HG03066 (cell line): ENCODE measurements around the gene CCT5.
"Not testable (repeated sequence)": the region's sequence is repeated elsewhere in the genome, so short reads cannot be mapped to it uniquely, and the experiment has no call there.

ENCODE experiments used
- ATAC-seq: cut with Tn5 transposase; IDR thresholded peaks from one replicate; pipeline ENCODE4 v1.9.1; 2021; ENCODE audit warnings: low read depth; ENCODE audit not compliant: unreplicated experiment

Gene CCT5

DNA sequence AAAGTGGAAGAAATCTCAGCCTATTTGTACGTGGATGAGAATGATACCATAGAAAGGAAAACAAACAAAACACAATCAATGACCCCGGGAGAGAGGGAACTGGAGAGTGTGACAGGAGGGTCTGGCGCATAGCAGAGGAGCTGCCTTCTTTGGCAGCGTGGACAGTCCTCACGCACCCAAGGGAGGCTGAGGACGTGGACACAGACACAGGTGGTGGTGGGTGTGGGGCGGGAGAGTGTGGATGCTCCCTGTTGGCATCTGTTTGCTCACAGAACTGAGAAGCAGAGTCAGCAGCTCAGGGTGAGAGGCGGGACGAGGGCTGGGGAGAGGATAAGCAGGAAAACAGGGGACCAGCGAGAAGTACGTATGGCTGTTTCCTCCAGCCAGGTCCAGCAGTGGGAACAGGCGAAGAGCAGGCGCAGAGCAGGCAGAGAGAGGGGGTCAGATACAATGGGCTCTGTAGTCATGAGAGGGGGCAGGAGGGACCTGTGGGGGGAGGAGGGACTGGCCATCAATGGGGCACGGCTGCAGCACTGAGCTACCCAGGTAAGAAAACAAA is 47.6 kb downstream of the CCT5 start:
- no peak for ATAC-seq

DNA sequence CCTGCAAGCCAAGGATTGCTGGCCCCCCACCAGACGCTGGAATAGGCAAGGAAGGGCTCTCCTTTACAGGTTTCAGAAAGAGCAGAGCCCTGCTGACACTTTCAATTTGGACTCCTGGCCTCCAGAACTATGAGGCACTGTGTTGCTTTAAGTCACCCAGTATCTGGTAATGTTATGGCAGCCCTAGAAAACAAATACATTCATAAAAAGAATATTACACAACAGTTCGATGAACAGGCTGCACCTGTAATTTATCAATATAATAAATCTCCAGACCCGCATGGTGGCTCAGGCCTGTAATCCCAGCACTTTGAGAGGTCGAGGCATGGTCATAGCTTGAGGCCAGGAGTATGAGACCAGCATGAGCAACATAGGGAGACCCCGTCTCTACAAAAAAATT is 50.2 kb downstream of the CCT5 start:
- no peak for ATAC-seq

DNA sequence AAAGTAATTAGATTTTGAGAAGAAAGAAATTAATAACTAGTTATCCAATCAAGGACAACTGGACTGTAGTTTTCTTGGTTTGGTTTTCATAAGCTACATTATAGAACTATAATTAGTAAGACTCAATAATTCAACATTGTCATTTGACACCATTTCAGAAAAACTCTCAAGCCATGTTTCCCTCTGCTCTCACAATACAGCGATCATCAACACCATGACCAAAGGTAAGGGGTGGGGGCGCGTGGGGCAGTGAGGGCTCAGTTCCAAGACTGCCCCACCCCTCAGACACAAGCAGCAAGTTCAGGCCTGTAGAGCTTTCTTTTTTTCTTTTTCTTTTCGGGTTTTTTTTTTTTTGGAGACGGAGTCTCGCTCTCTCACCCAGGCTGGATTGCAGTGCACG is 51.2 kb downstream of the CCT5 start:
- no peak for ATAC-seq

DNA sequence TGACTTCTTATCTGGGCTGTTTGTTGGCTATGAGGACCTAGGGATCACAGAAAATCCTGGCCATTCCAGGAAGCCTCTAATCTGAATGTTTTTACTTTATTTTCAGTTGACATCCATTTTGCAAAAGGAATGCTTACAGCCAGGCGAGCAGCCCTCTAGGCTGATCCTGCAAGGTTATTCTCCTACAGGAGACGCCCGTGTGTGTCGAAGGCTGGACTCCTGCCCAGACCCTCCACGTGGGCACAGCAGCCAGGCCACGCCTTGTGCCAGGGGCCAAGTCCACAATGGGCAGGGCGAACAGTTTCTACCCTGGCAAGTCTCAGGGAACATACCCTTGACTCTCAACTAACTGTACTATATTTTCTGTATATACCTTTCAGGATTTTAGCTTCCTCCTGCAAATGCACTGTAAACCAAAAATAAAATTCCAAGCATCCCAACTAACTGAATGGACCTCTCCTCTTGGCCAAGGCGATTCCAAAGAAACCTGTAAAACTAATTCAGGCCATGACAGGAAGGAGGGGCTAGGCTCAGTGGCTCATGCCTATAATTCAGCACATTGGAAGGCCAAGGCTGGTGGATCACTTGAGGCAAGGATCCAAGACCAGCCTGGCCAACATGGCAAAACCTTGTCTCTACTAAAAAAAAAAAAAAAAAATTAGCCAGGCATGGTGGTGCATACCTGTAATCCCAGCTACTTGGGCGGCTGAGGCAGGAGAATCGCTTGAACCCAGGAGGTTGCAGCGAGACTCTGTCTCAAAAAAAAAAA is 51.9 kb downstream of the CCT5 start:
- no peak for ATAC-seq

DNA sequence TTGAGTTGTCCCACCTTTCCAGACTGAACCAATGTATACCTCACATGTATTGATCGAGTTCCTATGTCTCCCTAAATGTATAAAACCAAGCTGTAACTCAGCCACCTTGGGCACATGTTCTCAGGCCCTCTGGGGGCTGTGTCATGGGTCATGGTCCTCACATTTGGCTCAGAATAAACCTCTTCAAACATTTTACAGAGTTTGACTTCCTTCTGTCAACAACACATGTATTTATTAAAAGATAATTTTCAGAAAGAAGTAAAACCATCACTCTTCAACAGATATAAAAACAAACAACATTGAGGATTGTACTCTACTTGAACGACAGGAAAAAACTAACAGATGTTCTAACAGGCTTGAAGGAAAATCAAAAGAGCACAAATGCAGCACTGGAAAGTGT is 53.1 kb downstream of the CCT5 start:
- no peak for ATAC-seq

DNA sequence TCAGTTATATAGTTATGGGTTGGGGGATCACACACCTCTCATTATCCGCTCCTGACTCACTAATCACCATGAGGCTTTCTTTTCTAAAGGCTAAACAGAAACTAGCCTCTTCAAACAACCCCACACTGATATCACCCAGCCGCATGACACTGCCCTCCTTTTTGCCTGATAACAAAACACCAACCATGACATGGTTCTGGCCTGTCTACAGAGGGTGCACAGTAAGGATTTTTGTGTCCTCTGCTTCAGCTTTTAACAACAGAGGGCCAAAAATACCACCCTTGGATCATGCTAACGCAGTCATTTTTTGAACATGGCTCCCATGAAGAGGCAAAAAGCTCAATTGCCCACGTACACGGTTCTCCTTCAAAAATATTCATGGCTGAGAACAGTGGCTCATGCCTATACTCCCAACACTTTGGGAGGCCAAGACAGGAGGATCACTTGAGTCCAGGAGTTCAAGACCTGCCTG is 53.7 kb downstream of the CCT5 start:
- ATAC-seq: no peak

DNA sequence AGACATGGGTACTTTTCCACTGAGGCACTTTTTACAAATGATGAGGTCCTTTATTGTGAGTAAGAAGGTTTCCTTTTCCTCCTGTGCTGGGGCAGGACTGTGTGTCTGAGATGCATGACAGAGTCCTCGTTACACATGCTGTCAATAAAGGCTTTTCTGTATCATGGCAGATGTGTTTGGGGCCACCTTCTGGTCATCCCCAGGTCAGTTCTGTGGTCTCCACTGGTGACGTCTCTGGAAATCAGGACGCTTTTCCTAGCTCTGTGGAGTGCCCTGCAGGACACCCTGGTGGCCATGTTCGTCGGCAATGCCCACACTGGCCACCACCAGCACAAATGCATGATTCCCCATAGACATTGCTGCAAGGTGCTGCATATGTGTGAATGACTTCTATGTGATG is 54.9 kb downstream of the CCT5 start:
- no peak for ATAC-seq

DNA sequence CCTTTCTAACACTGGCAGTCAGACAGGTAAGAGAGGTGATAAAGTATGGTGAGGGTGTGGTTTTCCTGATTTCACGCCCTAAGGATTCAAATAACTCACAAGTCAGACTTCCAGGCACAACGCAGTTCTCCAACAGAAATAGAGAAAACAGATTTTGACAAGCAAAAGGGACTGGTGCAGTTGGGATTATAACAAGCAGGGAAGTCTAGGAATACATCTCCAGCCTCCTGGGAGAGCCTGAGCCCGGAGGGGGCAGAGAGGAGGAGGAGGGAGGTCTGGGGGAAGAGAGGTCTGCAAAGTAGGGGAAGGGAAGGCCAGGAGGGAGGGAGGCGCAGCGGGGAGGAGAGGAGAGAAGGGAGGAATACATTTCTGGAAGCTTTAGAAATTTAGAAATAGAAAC is 56.0 kb downstream of the CCT5 start:
- ATAC-seq: no peak

DNA sequence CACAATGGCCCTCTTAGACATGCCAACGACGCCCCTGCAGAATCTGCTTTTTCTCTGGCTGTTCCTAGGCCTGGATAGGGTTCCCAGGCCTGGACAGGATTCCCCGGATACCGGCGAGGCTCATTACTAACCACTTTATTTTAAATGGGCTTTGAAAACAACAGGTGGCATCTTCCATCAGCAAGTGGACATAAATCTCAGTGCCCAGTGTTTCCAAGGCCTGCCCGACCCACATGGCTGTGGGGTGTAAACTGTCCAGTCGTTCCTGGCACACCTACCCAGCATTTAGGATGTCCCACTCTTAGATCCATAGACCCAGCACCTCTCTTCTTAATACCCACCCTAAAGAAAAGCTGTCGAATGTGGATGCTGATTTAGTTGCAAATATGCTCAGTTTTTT is 56.7 kb downstream of the CCT5 start:
- ATAC-seq: no peak

DNA sequence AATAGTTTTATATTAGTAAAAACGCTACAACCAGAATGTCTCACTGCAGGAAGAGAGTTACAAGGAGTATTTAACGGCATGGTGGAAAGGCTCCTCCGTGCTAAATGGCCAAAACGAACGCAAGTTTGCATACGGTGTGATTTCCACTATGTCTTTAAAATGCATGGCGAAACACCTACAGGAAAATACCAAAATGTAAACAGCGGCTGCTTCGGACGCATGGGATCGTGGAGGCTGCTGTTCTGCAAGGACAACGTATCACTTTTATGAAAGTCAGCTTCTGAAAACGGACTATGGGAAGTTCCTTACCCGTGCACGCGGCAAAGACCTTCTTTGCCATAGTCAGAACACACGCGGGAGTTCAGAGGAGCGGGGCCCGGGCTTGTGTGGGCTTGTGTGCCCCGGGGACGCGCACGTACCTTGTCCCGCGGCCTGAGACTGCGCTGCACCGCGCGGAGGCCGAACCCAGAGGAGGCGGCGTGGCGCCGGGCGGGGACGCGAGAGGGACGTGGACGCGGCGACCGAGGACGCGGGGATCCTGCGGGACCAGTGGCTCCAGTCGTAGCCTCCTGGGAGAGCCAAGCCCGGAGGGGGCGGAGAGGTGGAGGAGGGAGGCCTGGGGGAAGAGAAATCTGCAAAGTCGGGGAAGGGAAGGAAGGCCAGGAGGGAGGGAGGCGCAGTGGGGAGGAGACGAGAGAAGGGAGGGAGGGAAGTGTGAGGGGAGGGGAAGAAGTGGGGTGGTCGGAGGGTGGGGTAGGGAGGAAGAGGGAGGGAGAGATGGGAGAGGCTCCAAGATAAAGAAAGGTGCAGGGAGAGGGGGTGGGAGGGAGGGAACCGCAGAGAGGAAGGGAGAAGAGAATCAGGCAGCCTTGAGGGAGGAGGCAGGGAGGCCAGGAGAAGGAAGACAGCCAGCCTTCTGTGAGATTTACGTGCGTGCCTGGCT is 57.4 kb downstream of the CCT5 start, which contains the start of gene CMBL:
Gene CMBL (minus strand): TSS at position 697 of the 943 bp plus-strand sequence. CDS start 17,140 bp downstream, outside the sequence.
- peak; percentile 83 for ATAC-seq

DNA sequence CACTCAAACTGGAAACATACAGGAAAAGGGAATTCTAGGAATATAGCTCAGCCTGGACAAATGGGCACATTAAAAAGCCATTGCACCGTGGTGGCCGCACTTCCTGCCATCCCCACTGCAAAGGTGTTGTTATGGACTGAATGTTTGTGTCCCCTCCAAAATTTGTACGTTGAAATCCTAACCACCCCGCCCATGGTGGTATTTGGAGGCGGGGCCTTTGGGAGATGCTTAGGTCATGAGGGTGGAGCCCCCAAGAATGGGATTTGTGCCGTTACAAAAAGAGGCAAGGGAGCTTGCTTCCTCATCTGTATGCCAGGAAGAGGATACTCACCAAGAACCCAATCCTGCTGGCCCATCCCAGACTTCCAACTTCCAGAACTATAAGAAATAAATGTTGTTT is 58.8 kb downstream of the CCT5 start:
- no peak for ATAC-seq

DNA sequence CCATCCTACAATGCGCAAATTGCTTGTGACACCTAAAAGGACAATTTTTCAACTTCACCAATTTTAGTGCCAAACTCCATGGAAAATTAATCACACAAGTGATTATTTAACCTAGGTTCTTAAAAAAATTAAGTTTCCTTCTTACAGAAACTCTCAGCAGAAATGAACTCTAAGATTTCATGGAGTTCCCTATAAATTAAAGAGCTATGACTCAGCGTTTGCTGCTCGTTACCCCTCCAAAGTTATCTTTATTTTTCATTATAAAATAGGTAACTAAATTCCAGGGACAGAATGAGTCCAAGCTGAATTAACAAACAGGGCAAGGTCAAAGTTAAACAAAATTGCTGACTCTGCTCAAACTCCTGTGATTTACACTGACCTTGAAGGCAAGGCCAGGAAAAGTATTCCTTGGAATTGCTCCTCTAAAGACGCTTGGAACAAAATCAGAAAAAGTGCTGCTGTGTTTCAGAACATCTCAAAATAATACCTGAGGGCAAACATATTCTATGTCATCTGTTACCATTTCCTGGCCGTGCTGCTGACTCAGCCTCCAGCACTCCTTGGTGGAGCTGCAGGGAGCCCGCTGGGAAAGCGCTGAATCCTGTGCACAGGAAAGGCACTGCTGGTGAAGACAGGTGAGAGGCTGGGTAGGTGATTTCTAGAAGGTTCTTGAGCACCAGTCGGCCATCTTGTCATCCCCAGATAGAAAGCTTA is 60.1 kb downstream of the CCT5 start:
- ATAC-seq: no peak

DNA sequence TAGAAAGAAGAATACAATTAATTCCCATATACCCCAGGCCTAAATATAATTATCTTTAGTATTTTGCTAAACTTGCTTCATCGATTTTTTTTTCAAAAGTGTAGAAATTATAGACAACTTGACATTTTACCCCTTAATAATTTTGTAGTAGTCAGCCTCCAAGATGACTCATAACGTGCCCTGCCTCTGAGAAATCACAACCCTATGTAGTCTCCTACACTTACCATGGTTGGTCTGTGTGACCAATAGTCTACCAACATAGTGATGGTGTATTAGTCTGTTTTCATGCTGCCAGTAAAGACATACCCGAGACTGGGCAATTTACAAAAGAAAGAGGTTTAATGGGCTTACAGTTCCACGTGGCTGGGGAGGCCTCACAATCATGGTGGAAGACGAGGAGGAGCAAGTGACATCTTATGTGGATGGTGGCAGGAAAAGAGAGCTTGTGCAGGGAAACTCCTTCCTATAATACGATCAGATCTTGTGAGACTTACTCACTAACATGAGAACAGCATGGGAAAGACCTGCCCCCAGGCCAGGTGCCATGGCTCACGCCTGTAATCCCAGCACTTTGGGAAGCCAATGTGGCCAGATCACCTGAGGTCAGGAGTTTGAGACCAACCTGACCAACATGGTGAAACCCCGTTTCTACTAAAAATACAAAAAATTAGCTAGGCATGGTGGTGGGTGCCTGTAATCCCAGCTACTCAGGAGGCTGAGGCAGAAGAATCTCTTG is 60.9 kb downstream of the CCT5 start:
- ATAC-seq: not testable (repeated sequence)

DNA sequence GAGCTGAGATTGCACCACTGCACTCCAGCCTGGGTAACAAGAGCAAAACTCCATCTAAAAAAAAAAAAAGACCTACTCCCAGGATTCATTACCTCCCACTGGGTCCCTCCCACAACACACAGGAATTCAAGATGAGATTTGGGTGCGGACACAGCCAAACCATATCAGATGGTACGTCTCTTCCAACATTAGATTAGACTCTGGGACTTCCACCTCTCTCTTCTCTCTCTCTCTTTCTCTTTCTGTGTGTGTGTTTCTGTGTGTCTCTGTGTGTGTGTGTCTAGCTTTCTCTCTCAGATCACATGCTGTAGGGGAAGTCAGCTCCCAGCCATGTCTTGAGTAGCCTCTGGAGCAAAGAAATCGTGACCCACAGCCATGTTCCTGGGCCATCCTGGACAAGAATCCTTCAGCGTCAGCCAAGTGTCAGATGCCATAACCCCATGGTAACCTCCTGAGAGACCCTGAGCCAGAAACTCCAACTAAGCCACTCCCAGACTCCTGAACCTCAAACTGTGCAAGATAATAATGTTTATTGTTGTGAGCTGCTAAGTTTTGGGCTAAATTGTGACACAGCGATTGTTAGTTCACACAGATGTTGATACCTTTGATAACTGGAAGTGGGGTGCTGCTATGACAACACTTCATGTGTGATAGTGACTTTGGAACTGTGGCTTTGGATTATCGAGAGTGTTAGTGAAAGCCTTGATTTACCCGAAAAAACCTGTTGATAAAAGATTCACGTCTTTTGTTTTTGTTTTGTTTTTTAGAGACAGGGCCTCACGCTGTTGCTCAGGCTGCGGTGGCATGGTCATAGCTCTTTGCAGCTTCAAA is 61.7 kb downstream of the CCT5 start:
- no peak for ATAC-seq

DNA sequence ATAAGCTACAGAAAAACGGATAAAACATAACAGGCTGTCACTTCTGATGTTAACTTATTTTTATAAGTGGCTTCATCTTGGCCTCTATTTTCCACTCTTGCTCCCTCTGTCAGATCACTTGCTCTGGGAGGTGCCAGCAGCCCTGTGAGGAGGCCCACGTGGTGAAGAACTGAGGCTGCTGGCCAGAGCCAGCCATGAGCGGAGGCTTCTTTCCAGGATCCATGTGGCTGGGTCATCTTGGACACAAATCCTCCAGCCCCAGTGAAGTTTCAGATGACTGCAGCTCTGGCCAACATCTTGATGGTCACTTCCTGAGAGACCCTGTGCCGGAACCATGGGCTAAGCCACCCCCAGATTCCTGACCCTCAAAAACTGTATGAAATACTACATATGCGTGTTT is 65.1 kb downstream of the CCT5 start:
- ATAC-seq: no peak
